Sigmoid colon (tissue), 7 donors: ENCODE data around the gene DRGX. TPM values are rescaled to one million over a fixed set of nuclear protein-coding genes. Genes with fewer than 3 reads are reported as not detected.

Source experiments
- DNase-seq: peaks from one replicate; pipeline ENCODE4 v3.0.0-alpha.2; 2019
- H3K27ac ChIP-seq, 4 donors: fragments of 200-600 bp; sonication (generic); one replicate each; pipeline ENCODE4 v1.5.1; 2016 to 2019; ENCODE audit warnings: mild to moderate bottlenecking in 1 of 4
- H3K27me3 ChIP-seq, 3 donors: fragments of 200-600 bp; sonication (generic); one replicate each; pipeline ENCODE4 v1.5.1; 2019; ENCODE audit warnings: mild to moderate bottlenecking in 1 of 3
- H3K36me3 ChIP-seq, 4 donors: fragments of 200-600 bp; sonication (generic); one replicate each; pipeline ENCODE4 v1.5.1; 2016 to 2019
- H3K4me1 ChIP-seq, 4 donors: fragments of 200-600 bp; sonication (generic); one replicate each; pipeline ENCODE4 v1.5.1; 2017 to 2019
- H3K4me3 ChIP-seq, 4 donors: fragments of 200-600 bp; sonication (generic); one replicate each; pipeline ENCODE4 v1.5.1; 2017 to 2019; ENCODE audit warnings: mild to moderate bottlenecking in 2 of 4, moderate library complexity in 1 of 4
- H3K9me3 ChIP-seq, 4 donors: fragments of 200-600 bp in 3 of 4; sonication (generic) in 3 of 4; one replicate each; pipeline versions ENCODE4 v1.5.1 to v1.6.1; 2013 to 2019
- CTCF ChIP-seq, 4 experiments: fragments of 450-650 bp in 3 of 4; fragments of 200-600 bp in 1 of 4; IDR thresholded peaks; one replicate each; pipeline ENCODE4 v1.5.1; 2016 to 2019; ENCODE audit warnings: antibody characterized with exemption in 4 of 4, mild to moderate bottlenecking in 3 of 4, moderate library complexity in 2 of 4
- EP300 ChIP-seq, 4 donors: sonication (generic); formaldehyde crosslinking; IDR thresholded peaks; one replicate each; pipeline ENCODE4 v1.6.1; 2017; ENCODE audit warnings: antibody characterized with exemption in 4 of 4
- POLR2A ChIP-seq, 2 donors: fragments of 450-650 bp; IDR thresholded peaks; one replicate each; pipeline ENCODE4 v1.6.1; 2016; ENCODE audit warnings: antibody characterized with exemption in 2 of 2, mild to moderate bottlenecking in 2 of 2, moderate library complexity in 2 of 2
- POLR2AphosphoS5 ChIP-seq, 4 donors: sonication (generic); formaldehyde crosslinking; IDR thresholded peaks; one replicate each; pipeline ENCODE4 v1.6.1; 2017; ENCODE audit warnings: antibody characterized with exemption in 4 of 4
- WGBS, 2 donors: extraction: QIAGEN DNeasy Blood & Tissue Kit; methylation state at CpG; one replicate each; pipeline ENCODE4 v1.1.7; 2013; 5-methylcytosine and 5-hydroxymethylcytosine counted together
- intact Hi-C: fragments of 100-400 bp; cut with DNase I; formaldehyde crosslinking; loops from one replicate; pipeline ENCODE4 v1.15.1; 2023
- polyA plus RNA-seq, 3 donors: library from polyadenylated mRNA; stranded (reverse); fragments of 200-250 nt; gene quantifications; one replicate each; pipeline ENCODE4 v1.2.3, GENCODE V29; 2013
- total RNA-seq, 4 donors: library from RNA; depleted of rRNA; stranded (reverse); fragments of >200 nt; gene quantifications; one replicate each; pipeline ENCODE4 v1.1.0, GENCODE V29; 2016
- donor health status: healthy with polysubstance abuse.
- donor health status: Bipolar disorder and iron deficiency.
- donor health status: healthy.

Gene DRGX
- total and polyA plus RNA-seq, 7 donors, result 0.23 to 0.42 TPM; not detected in 5

GRCh38 chr10:49347342-49347741 lies 48.5 kb downstream of the DRGX start:
- no peak for DNase-seq
- WGBS, 2 donors, result 89 to 90% methylated on average over 4 of the region's 4 CpGs
- TF ChIP-seq POLR2AphosphoS5 (IDR thresholded peaks at IDR 0.05), result no peak
- TF ChIP-seq POLR2A (IDR thresholded peaks at IDR 0.05), result no peak
- no peak for TF ChIP-seq CTCF (IDR thresholded peaks at IDR 0.05)
- TF ChIP-seq EP300 (IDR thresholded peaks at IDR 0.05), result no peak
- Histone ChIP-seq H3K4me3 (no peak overlapping the region), H3K4me1 (no peaks in the 10 kb centered on the region), H3K27me3 (no peaks in the 10 kb centered on the region), H3K9me3 (peaks cover 0 to 12% (median 0%) of the 10 kb centered on the region in 4 donors), H3K36me3 (no peaks in the 10 kb centered on the region), H3K27ac (no peak overlapping the region)
- intact Hi-C loops, result no loop called here

- peaks cover 0 to 6% (median 0%) of the 10 kb centered on the region in 4 donors for H3K9me3 ChIP-seq
- TF ChIP-seq CTCF (IDR thresholded peaks at IDR 0.05) (no peak), POLR2AphosphoS5 (IDR thresholded peaks at IDR 0.05) (no peak), POLR2A (IDR thresholded peaks at IDR 0.05) (no peak), EP300 (IDR thresholded peaks at IDR 0.05) (no peak)
- WGBS, 2 donors, result 65 to 92% methylated on average over 2 of the region's 2 CpGs
Measured at GRCh38 chr10:49344840-49345239, 51.0 kb downstream of the DRGX start.

GRCh38 chr10:49338604-49339003 lies 57.3 kb downstream of the DRGX start:
- TF ChIP-seq CTCF (IDR thresholded peaks at IDR 0.05) (no peak), POLR2A (IDR thresholded peaks at IDR 0.05) (no peak), POLR2AphosphoS5 (IDR thresholded peaks at IDR 0.05) (no peak), EP300 (IDR thresholded peaks at IDR 0.05) (no peak)
- Histone ChIP-seq H3K27me3 (no peaks in the 10 kb centered on the region), H3K4me1 (no peaks in the 10 kb centered on the region), H3K27ac (no peak overlapping the region), H3K36me3 (no peaks in the 10 kb centered on the region), H3K4me3 (no peak overlapping the region), H3K9me3 (no peaks in the 10 kb centered on the region)
- WGBS, 2 donors, result 85 to 91% methylated on average over 1 of the region's 1 CpG
- intact Hi-C loops, result no loop called here
- DNase-seq, result no peak

More at GRCh38 chr10:49344840-49345239, 51.0 kb downstream of the DRGX start:
- H3K27ac ChIP-seq, result no peak overlapping the region
- no peak for DNase-seq
- intact Hi-C loops, result no loop called here
- no peak overlapping the region for H3K4me3 ChIP-seq
- H3K27me3 ChIP-seq, result no peaks in the 10 kb centered on the region
- no peaks in the 10 kb centered on the region for H3K4me1 ChIP-seq
- no peaks in the 10 kb centered on the region for H3K36me3 ChIP-seq

GRCh38 chr10:49335364-49335972 lies 60.4 kb downstream of the DRGX start:
- 74 to 85% methylated on average over 1 of the region's 1 CpG for WGBS, 2 donors
- TF ChIP-seq CTCF (IDR thresholded peaks at IDR 0.05), result no peak
- no peak for TF ChIP-seq EP300 (IDR thresholded peaks at IDR 0.05)
- no peak for TF ChIP-seq POLR2A (IDR thresholded peaks at IDR 0.05)
- TF ChIP-seq POLR2AphosphoS5 (IDR thresholded peaks at IDR 0.05), result no peak
- Histone ChIP-seq H3K27ac (no peak overlapping the region), H3K4me1 (no peaks in the 10 kb centered on the region), H3K4me3 (no peak overlapping the region), H3K36me3 (no peaks in the 10 kb centered on the region), H3K27me3 (no peaks in the 10 kb centered on the region), H3K9me3 (no peaks in the 10 kb centered on the region)
- intact Hi-C loops, result no loop called here
- DNase-seq, result no peak

GRCh38 chr10:49334964-49335363 lies 60.9 kb downstream of the DRGX start:
- TF ChIP-seq POLR2AphosphoS5 (IDR thresholded peaks at IDR 0.05) (no peak), POLR2A (IDR thresholded peaks at IDR 0.05) (no peak), EP300 (IDR thresholded peaks at IDR 0.05) (no peak), CTCF (IDR thresholded peaks at IDR 0.05) (no peak)
- H3K9me3 ChIP-seq, result no peaks in the 10 kb centered on the region
- intact Hi-C loops, result no loop called here
- no peak overlapping the region for H3K4me3 ChIP-seq
- H3K4me1 ChIP-seq, result no peaks in the 10 kb centered on the region
- H3K36me3 ChIP-seq, result no peaks in the 10 kb centered on the region
- H3K27ac ChIP-seq, result no peak overlapping the region
- H3K27me3 ChIP-seq, result no peaks in the 10 kb centered on the region
- no peak for DNase-seq
